GM12878 (cell line): ENCODE data around the gene PPP1R7.

Experiments used
- BHLHE40 ChIP-seq, 2 experiments: fragments of 450-650 bp in 1 of 2; IDR thresholded peaks; 2 replicates each; pipeline ENCODE4 v1.6.1; 2011 to 2017; ENCODE audit warnings: low read depth in 2 of 2, borderline replicate concordance in 1 of 2, improper control_type of control experiment in 1 of 2, low read length in 1 of 2, mild to moderate bottlenecking in 1 of 2
- CBX5 ChIP-seq: sonication (generic); IDR thresholded peaks from 2 replicates; pipeline ENCODE4 v1.6.1; 2016; ENCODE audit warnings: low read depth, moderate library complexity, mild to moderate bottlenecking, inconsistent platforms
- CTCF ChIP-seq, 3 experiments: IDR thresholded peaks in 2 of 3; conservative IDR thresholded peaks in 1 of 3; 2 replicates each; pipeline ENCODE4 v1.5.1; 2011; ENCODE audit warnings: low read depth in 3 of 3, low read length in 3 of 3, mild to moderate bottlenecking in 3 of 3, control low read depth in 2 of 3, moderate library complexity in 2 of 3, inconsistent platforms in 1 of 3, mixed read lengths in 1 of 3; ENCODE audit not compliant: control insufficient read depth in 2 of 3, insufficient read depth in 1 of 3; ENCODE audit errors: extremely low read depth in 1 of 3
- GABPA ChIP-seq: IDR thresholded peaks from 2 replicates; pipeline ENCODE4 v1.6.1; 2014; ENCODE audit warnings: antibody characterized with exemption, low read depth, mild to moderate bottlenecking, inconsistent platforms
- POLR2A ChIP-seq: IDR thresholded peaks from 2 replicates; pipeline ENCODE4 v1.6.1; 2011; ENCODE audit warnings: low read depth, mild to moderate bottlenecking, low read length
- RCOR1 ChIP-seq: conservative IDR thresholded peaks from 2 replicates; pipeline ENCODE4 v1.6.1; 2012; ENCODE audit warnings: low read depth, low read length, improper control_type of control experiment
- SP1 ChIP-seq: IDR thresholded peaks from one replicate; pipeline ENCODE4 v1.6.1; 2011; ENCODE audit warnings: low read depth, low read length
- SPI1 ChIP-seq: IDR thresholded peaks from 2 replicates; pipeline ENCODE4 v1.6.1; 2011; ENCODE audit warnings: low read depth, mild to moderate bottlenecking, low read length, moderate library complexity, borderline replicate concordance; ENCODE audit not compliant: insufficient read depth
- ZSCAN29 ChIP-seq: fragments of 450-650 bp; IDR thresholded peaks from 2 replicates; pipeline ENCODE4 v1.6.1; 2017; ENCODE audit warnings: mild to moderate bottlenecking, moderate library complexity
- TF ChIP-seq, protein P1 (sequence below): IDR thresholded peaks from 2 replicates; pipeline ENCODE4 v1.6.1; 2012; ENCODE audit warnings: mild to moderate bottlenecking, low read depth, low read length

- TF ChIP-seq CTCF (IDR thresholded peaks at IDR 0.05 in 2 of 3, conservative IDR thresholded peaks at IDR 0.05 in 1 of 3; ENCODE audit: control insufficient read depth in 2 of 3, extremely low read depth in 1 of 3, insufficient read depth in 1 of 3, low read depth in 3 of 3, low read length in 3 of 3) (no peak), SP1 (no peak), SPI1 (no peak), ZSCAN29 (no peak), GABPA (no peak), POLR2A (no peak), BHLHE40 (IDR thresholded peaks at IDR 0.05; ENCODE audit: borderline replicate concordance in 1 of 2, low read depth in 2 of 2, low read length in 1 of 2) (no peak), CBX5 (no peak), RCOR1 (no peak)
- TF ChIP-seq, protein P1, sequence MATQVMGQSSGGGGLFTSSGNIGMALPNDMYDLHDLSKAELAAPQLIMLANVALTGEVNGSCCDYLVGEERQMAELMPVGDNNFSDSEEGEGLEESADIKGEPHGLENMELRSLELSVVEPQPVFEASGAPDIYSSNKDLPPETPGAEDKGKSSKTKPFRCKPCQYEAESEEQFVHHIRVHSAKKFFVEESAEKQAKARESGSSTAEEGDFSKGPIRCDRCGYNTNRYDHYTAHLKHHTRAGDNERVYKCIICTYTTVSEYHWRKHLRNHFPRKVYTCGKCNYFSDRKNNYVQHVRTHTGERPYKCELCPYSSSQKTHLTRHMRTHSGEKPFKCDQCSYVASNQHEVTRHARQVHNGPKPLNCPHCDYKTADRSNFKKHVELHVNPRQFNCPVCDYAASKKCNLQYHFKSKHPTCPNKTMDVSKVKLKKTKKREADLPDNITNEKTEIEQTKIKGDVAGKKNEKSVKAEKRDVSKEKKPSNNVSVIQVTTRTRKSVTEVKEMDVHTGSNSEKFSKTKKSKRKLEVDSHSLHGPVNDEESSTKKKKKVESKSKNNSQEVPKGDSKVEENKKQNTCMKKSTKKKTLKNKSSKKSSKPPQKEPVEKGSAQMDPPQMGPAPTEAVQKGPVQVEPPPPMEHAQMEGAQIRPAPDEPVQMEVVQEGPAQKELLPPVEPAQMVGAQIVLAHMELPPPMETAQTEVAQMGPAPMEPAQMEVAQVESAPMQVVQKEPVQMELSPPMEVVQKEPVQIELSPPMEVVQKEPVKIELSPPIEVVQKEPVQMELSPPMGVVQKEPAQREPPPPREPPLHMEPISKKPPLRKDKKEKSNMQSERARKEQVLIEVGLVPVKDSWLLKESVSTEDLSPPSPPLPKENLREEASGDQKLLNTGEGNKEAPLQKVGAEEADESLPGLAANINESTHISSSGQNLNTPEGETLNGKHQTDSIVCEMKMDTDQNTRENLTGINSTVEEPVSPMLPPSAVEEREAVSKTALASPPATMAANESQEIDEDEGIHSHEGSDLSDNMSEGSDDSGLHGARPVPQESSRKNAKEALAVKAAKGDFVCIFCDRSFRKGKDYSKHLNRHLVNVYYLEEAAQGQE, result no peak
Measured at GRCh38 chr2:241142593-241142992, 7.7 kb upstream of the PPP1R7 start.
